ENCODE measurements around the gene RPS18.
A peak's percentile ranks its signal among the peaks of the same experiment; 100 is the strongest.

RPS18 gene

DNA sequence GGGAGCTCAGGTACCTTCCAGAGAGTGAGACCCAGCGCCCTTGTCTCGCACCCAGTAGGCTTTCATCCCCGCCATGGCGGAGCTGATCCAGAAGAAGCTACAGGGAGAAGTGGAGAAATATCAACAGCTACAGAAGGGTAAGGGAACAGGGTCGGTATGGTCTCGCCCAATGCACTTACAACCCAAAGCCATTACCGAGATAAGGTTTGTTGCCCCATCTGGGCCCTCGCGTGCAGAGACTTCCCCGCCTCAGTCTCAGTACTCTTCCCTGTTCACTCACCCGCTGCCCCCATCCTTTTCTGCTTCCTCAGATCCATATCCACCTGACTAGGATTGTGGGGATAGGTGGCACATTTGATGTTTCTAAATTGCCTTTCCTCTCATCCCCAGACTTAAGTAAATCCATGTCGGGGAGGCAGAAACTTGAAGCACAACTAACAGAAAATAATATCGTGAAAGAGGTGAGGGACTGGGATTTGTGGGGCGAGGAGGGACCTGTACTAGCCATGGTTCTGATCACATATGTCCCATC, 18.0 kb downstream of the RPS18 start:
- no peak for DNase-seq (ENCODE audit: low spot score)

GRCh38 chr6:33290459-33290858, 18.6 kb downstream of the RPS18 start:
- DNase-seq (ENCODE audit: low spot score), result no peak

- no peak for DNase-seq (ENCODE audit: low spot score)
Measured at GRCh38 chr6:33292996-33293682, 21.3 kb downstream of the RPS18 start.

- no peak for DNase-seq (ENCODE audit: low spot score)
Measured at GRCh38 chr6:33294086-33294823, 22.4 kb downstream of the RPS18 start.

GRCh38 chr6:33295621-33296369, 23.9 kb downstream of the RPS18 start:
- no peak for DNase-seq (ENCODE audit: low spot score)

DNA sequence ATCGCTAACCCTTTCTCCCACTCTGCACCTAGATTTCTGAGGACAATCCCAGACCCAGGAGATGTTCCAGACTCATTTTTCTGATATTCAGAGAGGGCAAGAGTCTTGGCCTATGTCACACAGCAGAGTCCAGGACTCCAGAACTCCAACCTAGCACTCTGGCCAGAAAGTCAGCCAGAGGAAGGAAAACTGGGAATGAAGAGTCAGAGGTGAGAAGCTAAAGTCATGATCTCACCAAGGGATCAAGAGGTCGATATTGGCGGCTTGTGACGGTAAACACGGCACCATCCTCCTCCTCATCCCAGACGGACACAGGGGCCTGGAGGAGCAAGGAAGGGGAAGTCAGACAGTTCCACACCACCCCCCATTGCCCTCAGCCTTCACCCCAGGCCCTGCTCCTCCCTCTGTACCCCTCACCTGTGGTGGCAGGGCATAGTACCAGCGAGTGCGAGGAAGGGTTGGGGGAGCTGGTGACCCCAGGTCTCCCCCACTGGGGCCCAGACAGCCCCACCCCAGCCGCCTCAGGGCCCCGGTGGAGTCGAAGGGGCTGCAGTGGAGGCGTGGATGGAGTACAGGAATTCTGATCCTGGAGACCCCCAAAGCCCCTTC, 25.0 kb downstream of the RPS18 start:
- no peak for DNase-seq (ENCODE audit: low spot score)

GRCh38 chr6:33297406-33297955, 25.6 kb downstream of the RPS18 start:
- DNase-seq (ENCODE audit: low spot score), result no peak

GRCh38 chr6:33297956-33298772, 26.3 kb downstream of the RPS18 start:
- peak; percentile 90 for DNase-seq (ENCODE audit: low spot score)

- peak; percentile 62 for DNase-seq (ENCODE audit: low spot score)
Measured at GRCh38 chr6:33298773-33299236, 26.9 kb downstream of the RPS18 start, which contains the start of gene RGL2. Gene RGL2 (minus strand): TSS chr6:33298942. CDS start chr6:33298610, 332 bp downstream.

DNA sequence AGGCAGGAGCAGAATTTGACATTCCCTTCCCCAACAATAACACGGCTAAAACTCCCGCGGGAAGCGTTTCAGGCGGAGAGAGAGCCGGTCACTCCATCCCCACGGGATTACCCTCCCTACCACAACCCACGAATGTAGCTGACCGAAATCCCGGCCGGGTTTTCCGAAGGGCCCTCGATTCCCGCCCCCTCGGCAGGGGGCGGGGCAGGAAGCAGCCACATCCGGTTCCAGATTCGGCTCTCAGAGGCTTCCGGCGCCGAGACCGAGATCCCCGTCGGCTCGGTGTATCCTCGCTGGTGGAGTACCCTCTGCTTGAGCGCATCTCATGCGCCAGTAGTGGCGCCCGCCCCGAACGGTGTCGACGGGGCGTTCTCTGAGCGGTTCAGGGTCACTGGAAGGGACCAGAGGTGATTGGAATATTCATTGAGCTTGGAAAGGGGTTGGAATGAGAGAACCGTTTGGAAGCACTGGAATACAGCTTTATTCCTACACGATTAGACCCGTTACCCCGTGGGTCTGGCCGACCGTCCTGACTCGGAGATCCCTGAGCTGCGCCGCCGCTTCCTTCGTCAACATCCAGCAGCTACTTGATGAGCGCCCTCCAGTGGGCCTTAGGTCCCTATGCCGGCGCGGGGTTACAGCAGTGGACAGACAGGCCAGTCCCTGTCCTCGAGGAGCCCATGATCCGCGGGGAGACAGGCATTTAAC, 27.5 kb downstream of the RPS18 start:
- DNase-seq (ENCODE audit: low spot score), result peak; percentile 90

GRCh38 chr6:33301877-33302276, 30.0 kb downstream of the RPS18 start:
- no peak for DNase-seq (ENCODE audit: low spot score)

GRCh38 chr6:33304216-33304615, 32.3 kb downstream of the RPS18 start:
- no peak for DNase-seq (ENCODE audit: low spot score)

DNA sequence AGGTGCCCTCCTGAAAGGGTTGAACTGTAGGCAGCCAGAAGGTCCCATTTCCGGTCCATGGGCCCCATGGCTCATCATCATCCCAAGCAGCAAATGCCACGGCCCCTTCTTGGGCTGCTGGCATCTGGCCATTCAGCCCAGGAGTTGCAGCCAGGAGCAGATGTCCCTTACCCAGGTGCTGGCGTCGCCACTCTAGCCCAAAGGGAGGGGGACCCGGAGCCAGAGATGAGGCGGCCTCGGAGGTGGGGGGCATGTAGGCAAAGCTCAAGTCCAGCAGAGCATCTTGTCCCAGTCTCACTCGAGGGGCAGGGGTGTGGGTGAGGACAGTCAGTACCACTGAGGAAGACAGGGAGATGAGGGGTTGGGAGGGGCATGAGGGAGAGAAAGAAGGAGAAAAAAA, 33.2 kb downstream of the RPS18 start:
- DNase-seq (ENCODE audit: low spot score), result no peak

GRCh38 chr6:33306356-33306755, 34.5 kb downstream of the RPS18 start:
- DNase-seq (ENCODE audit: low spot score), result no peak

DNA sequence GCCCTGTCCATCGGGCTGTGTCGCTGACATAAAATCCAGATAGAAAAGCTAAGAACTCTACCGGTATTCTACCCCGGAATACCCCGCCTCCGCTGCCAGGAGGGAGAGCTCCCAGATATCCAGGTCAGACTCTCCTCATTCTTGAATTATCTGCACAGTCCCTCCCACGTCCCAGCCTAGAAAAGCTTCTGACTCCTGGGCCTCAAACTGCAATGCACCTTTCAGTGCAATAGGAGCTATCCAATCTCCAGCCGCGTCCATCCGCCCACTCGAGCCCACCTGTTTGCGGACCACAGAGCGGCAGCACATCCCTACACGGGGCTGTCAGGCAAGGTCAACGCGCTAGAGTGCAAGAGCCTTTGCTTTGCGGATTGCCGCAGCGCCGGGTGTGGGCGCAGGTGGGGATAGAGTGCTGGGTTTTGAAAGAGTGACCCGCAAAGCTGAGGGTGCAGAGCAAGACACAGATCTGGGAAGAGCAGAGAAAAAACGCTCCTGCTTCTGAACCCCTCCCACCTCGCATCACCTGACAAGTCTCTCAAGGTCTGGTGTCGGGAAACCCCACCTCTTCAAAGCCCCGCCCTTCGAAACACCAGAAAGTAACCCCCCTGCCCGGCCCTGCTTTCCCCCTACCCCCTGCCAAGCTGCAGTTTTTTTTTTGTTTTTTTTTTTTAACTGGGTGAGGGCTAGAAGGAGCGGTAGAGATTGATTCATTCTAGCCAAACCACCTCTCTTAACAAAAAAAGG, 40.7 kb downstream of the RPS18 start:
- DNase-seq (ENCODE audit: low spot score), result peak; percentile 57

GRCh38 chr6:33313105-33313708, 41.3 kb downstream of the RPS18 start:
- DNase-seq (ENCODE audit: low spot score), result peak; percentile 43

- peak; percentile 70 for DNase-seq (ENCODE audit: low spot score)
Measured at GRCh38 chr6:33313709-33314514, 42.0 kb downstream of the RPS18 start, which contains the start of gene TAPBP. Gene TAPBP (minus strand): TSS chr6:33314078. CDS start chr6:33314041, 37 bp downstream.

DNA sequence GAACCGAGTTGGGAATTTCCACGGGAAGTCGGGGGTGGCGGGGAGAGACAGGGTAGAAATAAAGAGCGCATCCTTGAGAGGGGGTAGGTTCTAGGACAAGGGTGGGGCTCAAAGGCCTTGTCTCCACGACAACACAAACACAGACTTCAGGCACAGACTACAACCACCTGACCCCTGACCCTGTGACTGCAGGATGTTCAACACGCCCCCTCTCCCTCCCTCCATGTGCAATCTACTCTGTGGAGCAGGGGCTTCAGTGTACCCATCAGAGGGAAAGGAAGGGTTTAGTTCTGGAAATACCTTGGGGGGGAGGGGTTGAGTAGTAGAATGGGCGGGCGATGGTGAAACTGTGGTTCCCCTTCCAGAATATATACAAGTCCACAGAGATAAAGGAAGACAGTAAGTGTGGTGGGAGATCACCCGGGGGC, 42.7 kb downstream of the RPS18 start:
- DNase-seq (ENCODE audit: low spot score), result peak; percentile 61

Measured in AG08396 (cell line).